ENCODE measurements around the gene LURAP1L. TPM values are rescaled to one million over a fixed set of nuclear protein-coding genes. Genes with fewer than 3 reads are reported as not detected.

The LURAP1L gene
- total RNA-seq, 1 donor from 2014 or later = 13.3 TPM

- Histone ChIP-seq H3K9me3 (ENCODE audit: insufficient read depth, low read depth, low read length) (no peaks in the 10 kb centered on the region), H4K20me1 (ENCODE audit: insufficient read depth, low read length) (no peaks in the 10 kb centered on the region), H3K4me2 (ENCODE audit: low read length) (no peak overlapping the region), H3K9ac (ENCODE audit: low read length) (no peak overlapping the region), H3K36me3 (ENCODE audit: insufficient read depth, low read length) (no peaks in the 10 kb centered on the region), H2AFZ (ENCODE audit: low read depth, low read length) (peak overlapping the region; percentile 30), H3K27me3 (ENCODE audit: insufficient read depth, low read length) (no peaks in the 10 kb centered on the region), H3K4me1 (ENCODE audit: insufficient read depth, low read length) (peaks cover 5% of the 10 kb centered on the region), H3K4me3 (ENCODE audit: insufficient read depth, low read depth, low read length) (no peak overlapping the region), H3K27ac (ENCODE audit: low read depth, low read length) (no peak overlapping the region), H3K79me2 (ENCODE audit: insufficient read depth, low read length) (no peaks in the 10 kb centered on the region)
- TF ChIP-seq, protein P1, sequence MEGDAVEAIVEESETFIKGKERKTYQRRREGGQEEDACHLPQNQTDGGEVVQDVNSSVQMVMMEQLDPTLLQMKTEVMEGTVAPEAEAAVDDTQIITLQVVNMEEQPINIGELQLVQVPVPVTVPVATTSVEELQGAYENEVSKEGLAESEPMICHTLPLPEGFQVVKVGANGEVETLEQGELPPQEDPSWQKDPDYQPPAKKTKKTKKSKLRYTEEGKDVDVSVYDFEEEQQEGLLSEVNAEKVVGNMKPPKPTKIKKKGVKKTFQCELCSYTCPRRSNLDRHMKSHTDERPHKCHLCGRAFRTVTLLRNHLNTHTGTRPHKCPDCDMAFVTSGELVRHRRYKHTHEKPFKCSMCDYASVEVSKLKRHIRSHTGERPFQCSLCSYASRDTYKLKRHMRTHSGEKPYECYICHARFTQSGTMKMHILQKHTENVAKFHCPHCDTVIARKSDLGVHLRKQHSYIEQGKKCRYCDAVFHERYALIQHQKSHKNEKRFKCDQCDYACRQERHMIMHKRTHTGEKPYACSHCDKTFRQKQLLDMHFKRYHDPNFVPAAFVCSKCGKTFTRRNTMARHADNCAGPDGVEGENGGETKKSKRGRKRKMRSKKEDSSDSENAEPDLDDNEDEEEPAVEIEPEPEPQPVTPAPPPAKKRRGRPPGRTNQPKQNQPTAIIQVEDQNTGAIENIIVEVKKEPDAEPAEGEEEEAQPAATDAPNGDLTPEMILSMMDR (IDR thresholded peaks at IDR 0.05; ENCODE audit: insufficient read depth, low read depth, low read length) = no peak
- TF ChIP-seq EZH2 (IDR thresholded peaks at IDR 0.05; ENCODE audit: insufficient read depth, low read length) = no peak
- H3K4me3 Mint-ChIP-seq (ENCODE audit: unreplicated experiment) = no peak overlapping the region
- peaks cover 12% of the 10 kb centered on the region for H3K4me1 Mint-ChIP-seq (ENCODE audit: low read depth, unreplicated experiment)
- no peak for DNase-seq (ENCODE audit: low read depth)
- no peak overlapping the region for H3K27ac Mint-ChIP-seq (ENCODE audit: unreplicated experiment)
- no peaks in the 10 kb centered on the region for H3K27me3 Mint-ChIP-seq (ENCODE audit: low read depth, unreplicated experiment)
- H3K9me3 Mint-ChIP-seq (ENCODE audit: unreplicated experiment) = peaks cover 2% of the 10 kb centered on the region
- no peak for FAIRE-seq
- no peaks in the 10 kb centered on the region for H3K36me3 Mint-ChIP-seq (ENCODE audit: low read depth, unreplicated experiment)
Observed at GRCh38 chr9:12860998-12861397, 86.2 kb downstream of the LURAP1L start.

- FAIRE-seq = no peak
Observed at GRCh38 chr9:12862611-12863410, 88.0 kb downstream of the LURAP1L start.

More at GRCh38 chr9:12862611-12863410, 88.0 kb downstream of the LURAP1L start:
- Histone ChIP-seq H3K27ac (ENCODE audit: low read depth, low read length) (no peak overlapping the region), H2AFZ (ENCODE audit: low read depth, low read length) (no peak overlapping the region), H3K4me3 (ENCODE audit: insufficient read depth, low read depth, low read length) (no peak overlapping the region), H3K9me3 (ENCODE audit: insufficient read depth, low read depth, low read length) (no peaks in the 10 kb centered on the region), H3K27me3 (ENCODE audit: insufficient read depth, low read length) (no peaks in the 10 kb centered on the region), H3K4me2 (ENCODE audit: low read length) (no peak overlapping the region), H3K9ac (ENCODE audit: low read length) (no peak overlapping the region), H3K4me1 (ENCODE audit: insufficient read depth, low read length) (peaks cover 5% of the 10 kb centered on the region), H3K36me3 (ENCODE audit: insufficient read depth, low read length) (no peaks in the 10 kb centered on the region), H3K79me2 (ENCODE audit: insufficient read depth, low read length) (no peaks in the 10 kb centered on the region), H4K20me1 (ENCODE audit: insufficient read depth, low read length) (no peaks in the 10 kb centered on the region)
- no peak overlapping the region for H3K27ac Mint-ChIP-seq (ENCODE audit: unreplicated experiment)
- H3K36me3 Mint-ChIP-seq (ENCODE audit: low read depth, unreplicated experiment) = no peaks in the 10 kb centered on the region
- no peak for DNase-seq (ENCODE audit: low read depth)
- H3K9me3 Mint-ChIP-seq (ENCODE audit: unreplicated experiment) = peaks cover 3% of the 10 kb centered on the region
- peaks cover 5% of the 10 kb centered on the region for H3K4me1 Mint-ChIP-seq (ENCODE audit: low read depth, unreplicated experiment)
- TF ChIP-seq EZH2 (IDR thresholded peaks at IDR 0.05; ENCODE audit: insufficient read depth, low read length) = no peak
- TF ChIP-seq, protein P1 (IDR thresholded peaks at IDR 0.05; ENCODE audit: insufficient read depth, low read depth, low read length) = no peak
- H3K27me3 Mint-ChIP-seq (ENCODE audit: low read depth, unreplicated experiment) = no peaks in the 10 kb centered on the region
- H3K4me3 Mint-ChIP-seq (ENCODE audit: unreplicated experiment) = no peak overlapping the region
